Neural cell (in vitro differentiated cells): ENCODE measurements around the gene LMOD1. TPM values are rescaled to one million over a fixed set of nuclear protein-coding genes. Genes with fewer than 3 reads are reported as not detected.
"Not testable (repeated sequence)": the region's sequence is repeated elsewhere in the genome, so short reads cannot be mapped to it uniquely, and the experiment has no call there.

Experiments
- H2AFZ ChIP-seq: fragments of 200-600, 300-800 bp; sonication (generic), shearing (Covaris generic); 2 replicates; pipeline ENCODE4 v1.6.0; 2014; ENCODE audit warnings: low read depth, mild to moderate bottlenecking, antibody characterized with exemption, low read length, moderate library complexity
- H3F3A ChIP-seq: fragments of 200-600 bp; shearing (Covaris generic); 2 replicates; pipeline ENCODE4 v1.6.1; 2016; ENCODE audit warnings: mild to moderate bottlenecking, moderate library complexity, mixed read lengths, antibody characterized with exemption, low read length; ENCODE audit not compliant: insufficient read depth, poor library complexity, severe bottlenecking
- H3K27ac ChIP-seq: fragments of 200-600, 300-800 bp; sonication (generic), shearing (Covaris generic); 2 replicates; pipeline ENCODE4 v1.5.1; 2014; ENCODE audit warnings: mild to moderate bottlenecking, low read length, moderate library complexity
- H3K27me3 ChIP-seq: fragments of 300-800, 200-600 bp; sonication (generic), shearing (Covaris generic); 2 replicates; pipeline ENCODE4 v1.6.0; 2014; ENCODE audit warnings: mild to moderate bottlenecking, low read depth, low read length, moderate library complexity; ENCODE audit not compliant: insufficient read depth
- H3K36me3 ChIP-seq: fragments of 300-800, 200-600 bp; sonication (generic), shearing (Covaris generic); 2 replicates; pipeline ENCODE4 v1.5.1; 2014; ENCODE audit warnings: mild to moderate bottlenecking, antibody characterized with exemption, low read length, moderate library complexity; ENCODE audit not compliant: insufficient read depth
- H3K4me2 ChIP-seq: fragments of 300-800, 200-600 bp; sonication (generic), shearing (Covaris generic); 2 replicates; pipeline ENCODE4 v1.6.0; 2014; ENCODE audit warnings: mild to moderate bottlenecking, low read length
- H3K4me3 ChIP-seq: fragments of 300-800, 200-600 bp; sonication (generic), shearing (Covaris generic); 2 replicates; pipeline ENCODE4 v1.5.1; 2014; ENCODE audit warnings: mild to moderate bottlenecking, low read length, moderate library complexity
- H3K79me2 ChIP-seq: fragments of 200-600 bp; shearing (Covaris generic); replicated peaks from 2 replicates; pipeline ENCODE4 v1.6.0; 2014; ENCODE audit warnings: mild to moderate bottlenecking, low read length, moderate library complexity; ENCODE audit not compliant: insufficient read depth
- H3K9ac ChIP-seq: fragments of 300-800, 200-600 bp; sonication (generic), shearing (Covaris generic); 2 replicates; pipeline ENCODE4 v1.6.1; 2016; ENCODE audit warnings: mild to moderate bottlenecking, low read length, mixed read lengths
- H3K9me2 ChIP-seq: fragments of 200-600 bp; shearing (Covaris generic); 2 replicates; pipeline ENCODE4 v1.6.1; 2016; ENCODE audit warnings: mild to moderate bottlenecking, low read length, mixed read lengths; ENCODE audit not compliant: insufficient read depth
- H3K9me3 ChIP-seq: fragments of 200-600, 300-800 bp; sonication (generic), shearing (Covaris generic); 2 replicates; pipeline ENCODE4 v1.6.1; 2016; ENCODE audit warnings: mild to moderate bottlenecking, mixed run types, low read length, moderate library complexity, mixed read lengths
- H4K20me1 ChIP-seq: fragments of 200-600 bp; shearing (Covaris generic); 2 replicates; pipeline ENCODE4 v1.6.1; 2016; ENCODE audit warnings: mild to moderate bottlenecking, mixed run types; ENCODE audit not compliant: insufficient read depth
- EP300 ChIP-seq: fragments of 450-650 bp; conservative IDR thresholded peaks from 2 replicates; pipeline ENCODE4 v1.6.1; 2014; ENCODE audit warnings: antibody characterized with exemption, mild to moderate bottlenecking, moderate library complexity; ENCODE audit not compliant: poor library complexity, severe bottlenecking
- EZH2 ChIP-seq: fragments of 200-600, 300-800 bp; shearing (Covaris generic), sonication (generic); IDR thresholded peaks from 2 replicates; pipeline ENCODE4 v1.6.1; 2014; ENCODE audit warnings: antibody characterized with exemption, low read length, borderline replicate concordance, mild to moderate bottlenecking; ENCODE audit not compliant: insufficient read depth, poor library complexity, severe bottlenecking
- MXI1 ChIP-seq: fragments of 450-650 bp; conservative IDR thresholded peaks from 2 replicates; pipeline ENCODE4 v1.6.1; 2014; ENCODE audit warnings: antibody characterized with exemption, mild to moderate bottlenecking; ENCODE audit not compliant: poor library complexity, severe bottlenecking
- POLR2AphosphoS5 ChIP-seq: IDR thresholded peaks from 2 replicates; pipeline ENCODE4 v1.6.1; 2012
- RAD21 ChIP-seq: fragments of 450-650 bp; conservative IDR thresholded peaks from 2 replicates; pipeline ENCODE4 v1.6.1; 2014; ENCODE audit warnings: antibody characterized with exemption, mild to moderate bottlenecking, moderate library complexity
- SMC3 ChIP-seq: fragments of 450-650 bp; conservative IDR thresholded peaks from 2 replicates; pipeline ENCODE4 v1.6.1; 2014; ENCODE audit warnings: antibody characterized with exemption, mild to moderate bottlenecking, moderate library complexity; ENCODE audit not compliant: poor library complexity
- TAF1 ChIP-seq: IDR thresholded peaks from 2 replicates; pipeline ENCODE4 v1.6.1; 2012; ENCODE audit warnings: low read depth
- polyA plus RNA-seq: library from polyadenylated mRNA; depleted of rRNA; stranded (reverse); fragments of >200 nt; gene quantifications from 2 replicates; pipeline ENCODE4 v1.2.3, GENCODE V29; 2014
- TF ChIP-seq, protein P1 (sequence below): IDR thresholded peaks from 2 replicates; pipeline ENCODE4 v1.6.1; 2012; ENCODE audit warnings: borderline replicate concordance
- TF ChIP-seq, protein P2 (sequence below): fragments of 450-650 bp; IDR thresholded peaks from 2 replicates; pipeline ENCODE4 v1.5.1; 2014; ENCODE audit warnings: antibody characterized with exemption, mild to moderate bottlenecking, moderate library complexity; ENCODE audit not compliant: poor library complexity, severe bottlenecking

The LMOD1 gene
- polyA plus RNA-seq, 1 donor from 2014 or later = not detected

DNA sequence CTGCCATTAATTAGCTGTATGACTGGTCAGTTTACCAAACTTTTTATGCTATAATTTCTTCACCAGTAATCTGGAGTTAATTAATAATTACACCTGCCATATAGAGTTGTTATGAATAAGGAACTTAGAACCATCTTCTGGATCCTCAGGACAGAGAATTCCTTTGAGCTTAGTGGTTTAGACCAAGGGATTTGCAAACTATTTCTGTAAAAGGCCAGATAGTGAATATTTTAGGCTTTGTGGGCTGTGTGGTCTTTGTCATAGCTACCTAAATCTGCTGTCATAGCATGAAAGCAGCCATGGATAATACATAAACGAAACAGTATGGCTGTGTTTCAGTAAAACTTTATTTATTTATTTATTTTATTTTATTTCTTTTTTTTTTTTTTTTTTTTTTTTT lies 17.9 kb upstream of the LMOD1 start:
- no peak overlapping the region for H2AFZ ChIP-seq
- H3K79me2 ChIP-seq = no peaks in the 10 kb centered on the region
- no peaks in the 10 kb centered on the region for H4K20me1 ChIP-seq
- H3K9me2 ChIP-seq = no peaks in the 10 kb centered on the region
- H3K27me3 ChIP-seq = no peaks in the 10 kb centered on the region
- H3K27ac ChIP-seq = no peak overlapping the region
- H3F3A ChIP-seq = no peaks in the 10 kb centered on the region
- TF ChIP-seq, protein P1, sequence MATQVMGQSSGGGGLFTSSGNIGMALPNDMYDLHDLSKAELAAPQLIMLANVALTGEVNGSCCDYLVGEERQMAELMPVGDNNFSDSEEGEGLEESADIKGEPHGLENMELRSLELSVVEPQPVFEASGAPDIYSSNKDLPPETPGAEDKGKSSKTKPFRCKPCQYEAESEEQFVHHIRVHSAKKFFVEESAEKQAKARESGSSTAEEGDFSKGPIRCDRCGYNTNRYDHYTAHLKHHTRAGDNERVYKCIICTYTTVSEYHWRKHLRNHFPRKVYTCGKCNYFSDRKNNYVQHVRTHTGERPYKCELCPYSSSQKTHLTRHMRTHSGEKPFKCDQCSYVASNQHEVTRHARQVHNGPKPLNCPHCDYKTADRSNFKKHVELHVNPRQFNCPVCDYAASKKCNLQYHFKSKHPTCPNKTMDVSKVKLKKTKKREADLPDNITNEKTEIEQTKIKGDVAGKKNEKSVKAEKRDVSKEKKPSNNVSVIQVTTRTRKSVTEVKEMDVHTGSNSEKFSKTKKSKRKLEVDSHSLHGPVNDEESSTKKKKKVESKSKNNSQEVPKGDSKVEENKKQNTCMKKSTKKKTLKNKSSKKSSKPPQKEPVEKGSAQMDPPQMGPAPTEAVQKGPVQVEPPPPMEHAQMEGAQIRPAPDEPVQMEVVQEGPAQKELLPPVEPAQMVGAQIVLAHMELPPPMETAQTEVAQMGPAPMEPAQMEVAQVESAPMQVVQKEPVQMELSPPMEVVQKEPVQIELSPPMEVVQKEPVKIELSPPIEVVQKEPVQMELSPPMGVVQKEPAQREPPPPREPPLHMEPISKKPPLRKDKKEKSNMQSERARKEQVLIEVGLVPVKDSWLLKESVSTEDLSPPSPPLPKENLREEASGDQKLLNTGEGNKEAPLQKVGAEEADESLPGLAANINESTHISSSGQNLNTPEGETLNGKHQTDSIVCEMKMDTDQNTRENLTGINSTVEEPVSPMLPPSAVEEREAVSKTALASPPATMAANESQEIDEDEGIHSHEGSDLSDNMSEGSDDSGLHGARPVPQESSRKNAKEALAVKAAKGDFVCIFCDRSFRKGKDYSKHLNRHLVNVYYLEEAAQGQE = no peak
- TF ChIP-seq TAF1 = no peak
- TF ChIP-seq, protein P2, sequence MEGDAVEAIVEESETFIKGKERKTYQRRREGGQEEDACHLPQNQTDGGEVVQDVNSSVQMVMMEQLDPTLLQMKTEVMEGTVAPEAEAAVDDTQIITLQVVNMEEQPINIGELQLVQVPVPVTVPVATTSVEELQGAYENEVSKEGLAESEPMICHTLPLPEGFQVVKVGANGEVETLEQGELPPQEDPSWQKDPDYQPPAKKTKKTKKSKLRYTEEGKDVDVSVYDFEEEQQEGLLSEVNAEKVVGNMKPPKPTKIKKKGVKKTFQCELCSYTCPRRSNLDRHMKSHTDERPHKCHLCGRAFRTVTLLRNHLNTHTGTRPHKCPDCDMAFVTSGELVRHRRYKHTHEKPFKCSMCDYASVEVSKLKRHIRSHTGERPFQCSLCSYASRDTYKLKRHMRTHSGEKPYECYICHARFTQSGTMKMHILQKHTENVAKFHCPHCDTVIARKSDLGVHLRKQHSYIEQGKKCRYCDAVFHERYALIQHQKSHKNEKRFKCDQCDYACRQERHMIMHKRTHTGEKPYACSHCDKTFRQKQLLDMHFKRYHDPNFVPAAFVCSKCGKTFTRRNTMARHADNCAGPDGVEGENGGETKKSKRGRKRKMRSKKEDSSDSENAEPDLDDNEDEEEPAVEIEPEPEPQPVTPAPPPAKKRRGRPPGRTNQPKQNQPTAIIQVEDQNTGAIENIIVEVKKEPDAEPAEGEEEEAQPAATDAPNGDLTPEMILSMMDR = no peak
- TF ChIP-seq RAD21 = no peak
- no peak for TF ChIP-seq EZH2
- no peak for TF ChIP-seq MXI1
- TF ChIP-seq SMC3 = no peak
- TF ChIP-seq EP300 = no peak
- no peak for TF ChIP-seq POLR2AphosphoS5
- H3K4me3 ChIP-seq = no peak overlapping the region
- H3K9me3 ChIP-seq = no peaks in the 10 kb centered on the region
- H3K4me2 ChIP-seq = no peak overlapping the region
- no peak overlapping the region for H3K9ac ChIP-seq
- peaks cover 4% of the 10 kb centered on the region for H3K36me3 ChIP-seq

- not testable (repeated sequence) for H3K36me3 ChIP-seq, H3K27ac ChIP-seq, H3K79me2 ChIP-seq, H3K27me3 ChIP-seq, H4K20me1 ChIP-seq, H3K9me2 ChIP-seq, H3K9me3 ChIP-seq, H3K9ac ChIP-seq, H3K4me2 ChIP-seq, H2AFZ ChIP-seq, H3K4me3 ChIP-seq, H3F3A ChIP-seq
Observed at GRCh38 chr1:201962382-201962781, 16.0 kb upstream of the LMOD1 start.

DNA sequence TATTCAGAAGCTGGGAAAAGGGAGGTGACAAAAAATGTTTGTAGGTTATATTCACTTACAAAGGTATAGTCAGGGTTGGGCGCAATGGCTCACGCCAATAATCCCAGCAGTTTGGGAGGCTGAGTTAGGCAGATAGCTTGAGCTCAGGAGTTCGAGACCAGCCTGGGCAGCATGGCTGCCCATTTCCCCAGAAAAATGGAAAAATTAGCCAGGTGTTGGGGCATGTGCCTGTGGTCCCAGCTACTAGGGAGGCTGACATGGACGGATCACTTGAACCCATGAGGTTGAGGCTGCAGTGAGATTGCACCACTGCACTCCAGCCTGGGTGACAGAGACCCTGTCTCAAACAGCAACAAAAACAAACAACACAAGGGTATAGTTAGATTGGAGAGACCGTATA lies 12.0 kb upstream of the LMOD1 start:
- TF ChIP-seq, protein P1 = no peak
- TF ChIP-seq SMC3 (no peak), MXI1 (no peak), EP300 (no peak), RAD21 (no peak), POLR2AphosphoS5 (no peak), TAF1 (no peak)
- TF ChIP-seq, protein P2 = no peak
- no peaks in the 10 kb centered on the region for H3K36me3 ChIP-seq
- H3K9ac ChIP-seq = no peak overlapping the region
- H3K27ac ChIP-seq = no peak overlapping the region
- H3K9me2 ChIP-seq = no peaks in the 10 kb centered on the region
- H3K4me3 ChIP-seq = no peak overlapping the region
- peaks cover 22% of the 10 kb centered on the region for H3K79me2 ChIP-seq
- H3K4me2 ChIP-seq = no peak overlapping the region
- H4K20me1 ChIP-seq = no peaks in the 10 kb centered on the region
- no peaks in the 10 kb centered on the region for H3F3A ChIP-seq
- no peak overlapping the region for H2AFZ ChIP-seq
- H3K9me3 ChIP-seq = no peaks in the 10 kb centered on the region
- H3K27me3 ChIP-seq = no peaks in the 10 kb centered on the region
